Common myeloid progenitor, CD34-positive (primary cell): ENCODE data around the gene KRTAP9-6.
A peak's percentile ranks its signal among the peaks of the same experiment; 100 is the strongest.

Source experiments
- CTCF ChIA-PET: fragments of 350-600 bp; sonication (Branson Sonifier 250); formaldehyde crosslinking; loops from one replicate; lab custom pipeline; 2021; ENCODE audit warnings: antibody characterized with exemption; lab: Charles Lee
- POLR2A ChIA-PET: fragments of 350-600 bp; sonication (Branson Sonifier 250); formaldehyde crosslinking; loops from one replicate; lab custom pipeline; 2021; ENCODE audit warnings: antibody characterized with exemption; lab: Charles Lee
- DNase-seq, 3 donors: peaks; one replicate each; pipeline versions ENCODE4 v3.0.0 to v3.0.0-alpha.2; 2013
- H3K27ac ChIP-seq, 2 experiments: 1 replicate in 1 of 2; 2 replicates in 1 of 2; pipeline ENCODE4 v1.7.0; 2013; ENCODE audit warnings: inconsistent platforms in 2 of 2, low read length in 2 of 2, mild to moderate bottlenecking in 2 of 2, low read depth in 1 of 2, moderate library complexity in 1 of 2; ENCODE audit not compliant: severe bottlenecking in 2 of 2, insufficient read depth in 1 of 2, poor library complexity in 1 of 2
- H3K27me3 ChIP-seq, 5 experiments: replicated peaks in 2 of 5; 1 replicate in 3 of 5; 2 replicates in 2 of 5; pipeline versions ENCODE4 v1.6.1 to v1.7.0; 2013; ENCODE audit warnings: low read length in 4 of 5, mild to moderate bottlenecking in 2 of 5, moderate library complexity in 2 of 5, inconsistent platforms in 1 of 5; ENCODE audit not compliant: insufficient read depth in 5 of 5, control insufficient read depth in 4 of 5
- H3K36me3 ChIP-seq, 4 experiments: 1 replicate in 2 of 4; 2 replicates in 2 of 4; pipeline versions ENCODE4 v1.6.1 to v1.7.0; 2013; ENCODE audit warnings: low read length in 3 of 4, control low read depth in 1 of 4, mild to moderate bottlenecking in 1 of 4; ENCODE audit not compliant: control insufficient read depth in 4 of 4, insufficient read depth in 4 of 4
- H3K4me1 ChIP-seq, 4 experiments: 1 replicate in 3 of 4; 2 replicates in 1 of 4; pipeline versions ENCODE4 v1.6.1 to v1.7.1; 2013; ENCODE audit warnings: low read length in 3 of 4, mild to moderate bottlenecking in 3 of 4, control low read depth in 1 of 4, inconsistent platforms in 1 of 4, moderate library complexity in 1 of 4; ENCODE audit not compliant: control insufficient read depth in 4 of 4, insufficient read depth in 4 of 4; ENCODE audit errors: control extremely low read depth in 1 of 4
- H3K4me3 ChIP-seq, 7 experiments: 1 replicate in 4 of 7; 2 replicates in 3 of 7; pipeline versions ENCODE4 v1.5.1 to v1.7.0; 2013; ENCODE audit warnings: mild to moderate bottlenecking in 7 of 7, low read length in 6 of 7, moderate library complexity in 6 of 7, inconsistent platforms in 2 of 7, low read depth in 2 of 7, control low read depth in 1 of 7; ENCODE audit not compliant: insufficient read depth in 4 of 7, control insufficient read depth in 1 of 7; ENCODE audit errors: extremely low read depth in 1 of 7
- H3K9me3 ChIP-seq, 5 experiments: 1 replicate in 4 of 5; 2 replicates in 1 of 5; pipeline versions ENCODE4 v1.6.1 to v1.7.1; 2013; ENCODE audit warnings: low read length in 4 of 5, mild to moderate bottlenecking in 2 of 5, inconsistent platforms in 1 of 5, low read depth in 1 of 5, moderate library complexity in 1 of 5; ENCODE audit not compliant: control insufficient read depth in 4 of 5, insufficient read depth in 2 of 5; ENCODE audit errors: control extremely low read depth in 1 of 5
- WGBS: methylation state at CpG from one replicate; pipeline ENCODE4 v1.1.5; 2013; ENCODE audit not compliant: insufficient coverage; 5-methylcytosine and 5-hydroxymethylcytosine counted together

KRTAP9-6 gene

DNA sequence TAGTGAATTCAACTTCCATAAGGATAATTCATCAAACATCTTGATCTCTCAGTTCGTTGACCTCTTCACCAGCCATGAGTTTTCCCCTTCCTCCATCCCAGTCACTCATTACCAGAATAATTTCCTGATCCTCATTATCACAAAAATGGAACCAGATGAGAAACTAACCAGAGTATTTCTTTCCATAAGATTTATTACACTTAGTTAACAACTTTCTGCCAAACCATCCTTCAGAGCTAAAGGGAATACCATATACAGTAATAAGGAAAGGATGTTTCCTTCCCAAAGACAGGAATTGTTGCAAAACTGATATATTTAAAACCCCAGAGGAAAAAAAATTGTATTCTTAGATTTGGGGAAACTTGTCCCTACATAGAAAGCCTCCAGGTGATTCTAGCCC lies 28.8 kb downstream of the KRTAP9-6 start:
- 77% methylated on average over 1 of the region's 1 CpG for WGBS
- DNase-seq: no peak
- no peak overlapping the region for H3K4me3 ChIP-seq
- no peaks in the 10 kb centered on the region for H3K4me1 ChIP-seq
- H3K27me3 ChIP-seq: no peaks in the 10 kb centered on the region
- POLR2A ChIA-PET: no interaction called here
- no peaks in the 10 kb centered on the region for H3K36me3 ChIP-seq
- H3K27ac ChIP-seq: no peak overlapping the region
- CTCF ChIA-PET: no interaction called here
- H3K9me3 ChIP-seq: no peaks in the 10 kb centered on the region

DNA sequence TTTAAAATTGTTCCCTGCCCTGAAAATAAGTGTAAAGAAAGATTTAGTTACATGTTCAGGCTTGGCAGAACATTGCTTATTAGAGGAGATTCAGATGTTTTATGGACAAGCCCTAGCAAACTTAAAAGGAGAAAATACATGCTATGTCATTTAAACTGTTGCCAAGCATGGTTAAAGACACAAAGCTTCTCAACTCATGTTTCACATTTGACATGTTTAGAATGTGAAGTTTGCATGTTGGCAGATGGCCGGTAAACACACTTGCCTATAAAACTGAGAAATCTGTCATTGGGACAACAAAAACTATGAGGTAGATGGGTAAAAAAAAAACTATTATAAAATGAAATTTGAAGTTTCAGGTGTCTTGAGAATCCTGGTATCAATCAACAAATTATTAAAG lies 31.7 kb downstream of the KRTAP9-6 start:
- ChIA-PET CTCF (no interaction called here), POLR2A (no interaction called here)
- Histone ChIP-seq H3K4me1 (peaks cover 0 to 7% (median 2%) of the 10 kb centered on the region in 4 experiments), H3K36me3 (no peaks in the 10 kb centered on the region), H3K4me3 (no peak overlapping the region), H3K9me3 (no peaks in the 10 kb centered on the region), H3K27ac (no peak overlapping the region), H3K27me3 (no peaks in the 10 kb centered on the region)
- 100% methylated on average over 1 of the region's 1 CpG for WGBS
- no peak for DNase-seq

DNA sequence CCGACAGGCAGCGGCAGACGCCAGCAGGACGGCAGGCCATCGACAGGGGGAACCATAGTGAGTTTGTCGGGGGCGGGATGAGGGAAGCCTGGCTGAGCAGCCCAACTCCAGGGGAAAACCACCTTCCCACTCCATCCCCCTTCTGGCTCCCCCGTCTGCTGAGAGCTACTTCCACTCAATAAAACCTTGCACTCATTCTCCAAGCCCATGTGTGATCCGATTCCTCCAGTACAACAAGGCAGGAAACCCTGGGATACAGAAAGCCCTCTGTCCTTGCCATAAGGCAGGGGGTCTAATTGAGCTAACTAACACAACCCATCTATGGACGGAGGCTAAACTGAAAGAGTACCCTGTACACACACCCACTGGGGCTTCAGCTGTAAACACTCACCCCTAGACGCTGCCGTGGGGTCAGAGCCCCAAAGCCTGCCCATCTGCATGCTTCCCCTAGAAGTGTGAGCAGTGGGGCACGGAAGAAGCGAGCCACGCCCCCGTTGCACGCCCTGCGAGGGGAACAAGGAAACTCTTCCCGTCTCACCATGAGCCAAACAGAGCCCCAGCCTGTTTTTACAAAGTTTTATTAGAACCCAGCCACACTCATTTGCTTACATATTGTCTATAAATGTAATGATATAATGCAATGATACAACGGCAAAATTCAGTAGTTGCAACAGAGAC lies 33.4 kb downstream of the KRTAP9-6 start:
- ChIA-PET CTCF (interaction anchor here (0.7 kb wide), 1 partner anchor 10 kb away, joined by 3 read pairs; no protein-coding TSS in a partner anchor), POLR2A (no interaction called here)
- H3K27me3 ChIP-seq: no peaks in the 10 kb centered on the region
- H3K36me3 ChIP-seq: no peaks in the 10 kb centered on the region
- 93% methylated on average over 16 of the region's 20 CpGs for WGBS
- no peaks in the 10 kb centered on the region for H3K9me3 ChIP-seq
- no peak for DNase-seq
- H3K4me1 ChIP-seq: peaks cover 0 to 19% (median 3%) of the 10 kb centered on the region in 4 experiments
- H3K27ac ChIP-seq: no peak overlapping the region
- H3K4me3 ChIP-seq: no peak overlapping the region

DNA sequence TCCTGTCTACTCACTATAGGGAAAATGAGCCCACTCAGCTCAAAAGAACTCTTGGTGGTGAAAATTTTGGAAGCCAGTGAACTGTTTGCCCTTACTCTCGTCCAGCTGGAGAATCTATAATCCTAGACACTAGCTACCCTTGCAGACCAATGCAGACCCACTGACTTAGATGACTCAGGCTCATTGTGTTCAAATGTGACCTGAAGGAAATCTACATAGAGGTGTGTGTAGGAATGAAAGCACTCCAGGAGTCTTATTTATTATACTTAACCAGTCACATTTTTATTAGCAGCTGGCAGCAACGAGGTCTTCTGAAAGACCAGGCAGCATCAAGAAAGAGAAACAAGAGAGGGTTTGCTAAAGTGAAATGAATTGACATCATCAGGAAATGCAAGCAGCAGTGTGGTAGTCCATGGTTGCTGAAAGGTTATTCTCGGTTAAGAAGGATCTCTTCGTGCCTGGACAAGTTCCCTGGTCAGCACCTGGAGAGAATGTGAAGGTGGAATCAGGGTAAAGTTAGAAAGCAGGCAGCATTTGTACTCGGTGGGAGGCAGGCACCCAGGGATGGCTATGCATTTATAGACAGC lies 36.1 kb downstream of the KRTAP9-6 start:
- H3K36me3 ChIP-seq: no peaks in the 10 kb centered on the region
- DNase-seq: no peak
- CTCF ChIA-PET: interaction anchor here (2.1 kb wide), 1 partner anchor 21 kb away, joined by 10 read pairs; no protein-coding TSS in a partner anchor
- 61% methylated on average over 3 of the region's 5 CpGs for WGBS
- POLR2A ChIA-PET: no interaction called here
- no peaks in the 10 kb centered on the region for H3K9me3 ChIP-seq
- no peak overlapping the region for H3K4me3 ChIP-seq
- no peaks in the 10 kb centered on the region for H3K27me3 ChIP-seq
- H3K4me1 ChIP-seq: peaks cover 0 to 20% (median 3%) of the 10 kb centered on the region in 4 experiments
- H3K27ac ChIP-seq: no peak overlapping the region

DNA sequence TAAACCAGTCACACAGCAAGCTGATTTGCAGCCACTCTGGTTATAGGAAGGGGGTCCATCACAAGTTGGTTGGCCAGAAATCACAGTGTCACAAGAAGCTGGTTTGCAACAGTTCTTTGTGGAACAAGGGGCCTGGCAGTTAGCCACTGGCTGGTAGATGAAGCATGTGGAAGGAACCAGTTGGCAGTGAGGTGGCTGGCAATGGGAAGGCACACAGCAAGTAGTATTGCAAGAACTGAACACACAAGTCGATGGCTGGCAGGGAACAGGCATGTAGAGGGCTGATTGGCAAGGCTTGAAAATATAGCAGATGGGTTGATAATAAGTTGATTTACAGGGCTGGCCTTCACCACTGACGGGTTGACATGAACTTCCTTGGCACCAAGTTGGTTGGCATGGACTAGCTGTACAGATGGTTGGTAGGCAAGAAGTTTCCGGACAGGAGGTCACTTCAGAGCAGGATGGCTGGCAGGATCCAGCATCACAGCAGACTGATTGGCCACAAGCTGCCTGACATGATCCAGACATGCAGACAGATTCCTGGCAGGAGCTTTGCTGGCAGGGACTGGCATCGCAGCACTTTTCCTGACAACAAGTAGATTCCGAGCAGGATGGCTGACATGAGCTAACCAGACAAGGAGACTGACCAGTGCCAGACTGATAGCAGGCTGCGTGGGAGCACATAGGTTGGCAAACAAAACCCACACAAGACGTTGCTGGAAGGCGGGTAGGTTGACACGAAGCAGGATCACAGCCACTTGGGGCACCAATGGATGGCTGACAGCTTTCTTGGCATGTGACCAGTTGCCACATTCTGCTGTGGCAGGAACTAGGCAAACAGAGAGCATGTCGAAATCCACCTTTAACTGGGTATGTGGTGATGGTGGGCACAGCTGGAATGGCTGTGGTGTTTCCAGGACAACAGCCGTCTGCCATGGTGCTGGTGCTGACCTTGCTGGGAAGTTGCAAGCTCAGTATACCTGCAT lies 37.0 kb downstream of the KRTAP9-6 start, which contains the start of gene KRTAP29-1:
Gene KRTAP29-1, minus strand, starts transcription at position 936 of the 986 bp plus-strand sequence. Its CDS starts 0 bp downstream, at position 936.
- 80% methylated on average over 11 of the region's 11 CpGs for WGBS
- H3K27me3 ChIP-seq: no peaks in the 10 kb centered on the region
- peak in 2 of 3 donors; percentile 49 to 53 for DNase-seq
- no peak within 1 kb of the TSS for H3K27ac ChIP-seq
- H3K36me3 ChIP-seq: no peaks in the 10 kb centered on the region
- peaks cover 2 to 25% (median 3%) of the 10 kb centered on the region in 4 experiments for H3K4me1 ChIP-seq
- ChIA-PET CTCF (interaction anchor here (2.1 kb wide), 1 partner anchor 20 kb away, joined by 10 read pairs; no protein-coding TSS in a partner anchor), POLR2A (no interaction called here)
- H3K9me3 ChIP-seq: no peaks in the 10 kb centered on the region
- H3K4me3 ChIP-seq: no peak within 1 kb of the TSS

DNA sequence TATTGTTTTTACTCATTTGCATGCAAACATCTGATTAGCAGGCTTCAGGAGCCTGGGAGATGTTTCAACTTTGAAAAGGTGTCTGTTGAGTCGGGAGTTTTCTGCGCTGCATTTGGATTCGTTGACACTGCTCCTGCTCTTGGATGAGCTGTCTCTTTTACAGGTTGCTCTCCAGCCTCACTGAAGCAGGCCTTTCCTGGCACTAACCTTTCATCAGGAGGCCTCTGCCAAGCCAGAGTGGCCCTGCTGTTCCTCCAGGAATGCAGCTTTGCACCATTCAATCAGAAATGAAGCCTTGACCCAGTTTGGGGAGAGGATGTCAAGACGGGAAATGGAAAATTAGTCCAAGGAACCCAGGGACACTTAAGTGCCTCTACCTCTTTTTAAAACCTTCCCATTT lies 37.8 kb downstream of the KRTAP9-6 start:
- ChIA-PET POLR2A (interaction anchor here (0.7 kb wide), 1 partner anchor 162 kb away, joined by 4 read pairs; the partner anchor contains the start of gene KRTAP4-6), CTCF (interaction anchor here (1.0 to 1.8 kb wide), 2 partner anchors 11 to 20 kb away, joined by 4 read pairs; no protein-coding TSS in a partner anchor)
- no peak overlapping the region for H3K27ac ChIP-seq
- no peak overlapping the region for H3K4me3 ChIP-seq
- peaks cover 3 to 32% (median 7%) of the 10 kb centered on the region in 4 experiments for H3K4me1 ChIP-seq
- 100% methylated on average over 4 of the region's 4 CpGs for WGBS
- no peaks in the 10 kb centered on the region for H3K27me3 ChIP-seq
- H3K36me3 ChIP-seq: no peaks in the 10 kb centered on the region
- no peaks in the 10 kb centered on the region for H3K9me3 ChIP-seq
- DNase-seq: no peak
